ENCODE measurements around the gene PRR23E. TPM values are rescaled to one million over a fixed set of nuclear protein-coding genes. Genes with fewer than 3 reads are reported as not detected.

PRR23E gene
- total RNA-seq, 2 experiments from 2014 or later, result not detected

GRCh38 chr3:127172781-127173515 is 20.0 kb upstream of the PRR23E start:
- H3K27ac Mint-ChIP-seq, result no peak overlapping the region
- H3K9me3 Mint-ChIP-seq, result peaks cover 2% of the 10 kb centered on the region
- no peak overlapping the region for H3K4me3 Mint-ChIP-seq
- H3K36me3 Mint-ChIP-seq, result no peaks in the 10 kb centered on the region
- no peaks in the 10 kb centered on the region for H3K4me1 Mint-ChIP-seq
- peaks cover 19% of the 10 kb centered on the region for H3K27me3 Mint-ChIP-seq
- no peak for DNase-seq

- Mint-ChIP-seq H3K4me1 (no peaks in the 10 kb centered on the region), H3K27me3 (peaks cover 19% of the 10 kb centered on the region), H3K9me3 (peaks cover 2% of the 10 kb centered on the region), H3K36me3 (no peaks in the 10 kb centered on the region), H3K27ac (no peak overlapping the region), H3K4me3 (no peak overlapping the region)
- no peak for DNase-seq
Measured at GRCh38 chr3:127173516-127174166, 19.3 kb upstream of the PRR23E start.

- Mint-ChIP-seq H3K9me3 (peaks cover 5% of the 10 kb centered on the region), H3K27ac (no peak overlapping the region), H3K4me3 (no peak overlapping the region), H3K36me3 (no peaks in the 10 kb centered on the region), H3K4me1 (no peaks in the 10 kb centered on the region), H3K27me3 (peaks cover 19% of the 10 kb centered on the region)
- DNase-seq, result no peak
Measured at GRCh38 chr3:127174284-127174683, 18.6 kb upstream of the PRR23E start.

GRCh38 chr3:127174715-127175140 is 18.2 kb upstream of the PRR23E start:
- peaks cover 17% of the 10 kb centered on the region for H3K27me3 Mint-ChIP-seq
- H3K27ac Mint-ChIP-seq, result no peak overlapping the region
- peaks cover 5% of the 10 kb centered on the region for H3K9me3 Mint-ChIP-seq
- no peaks in the 10 kb centered on the region for H3K36me3 Mint-ChIP-seq
- H3K4me1 Mint-ChIP-seq, result no peaks in the 10 kb centered on the region
- no peak for DNase-seq
- H3K4me3 Mint-ChIP-seq, result no peak overlapping the region

- Mint-ChIP-seq H3K27ac (no peak overlapping the region), H3K9me3 (peaks cover 5% of the 10 kb centered on the region), H3K36me3 (no peaks in the 10 kb centered on the region), H3K4me3 (no peak overlapping the region), H3K4me1 (no peaks in the 10 kb centered on the region), H3K27me3 (peaks cover 16% of the 10 kb centered on the region)
- no peak for DNase-seq
Measured at GRCh38 chr3:127175272-127175671, 17.7 kb upstream of the PRR23E start.

- H3K4me3 Mint-ChIP-seq, result no peak overlapping the region
- DNase-seq, result no peak
- no peaks in the 10 kb centered on the region for H3K4me1 Mint-ChIP-seq
- H3K27ac Mint-ChIP-seq, result no peak overlapping the region
- H3K9me3 Mint-ChIP-seq, result peaks cover 5% of the 10 kb centered on the region
- peaks cover 11% of the 10 kb centered on the region for H3K27me3 Mint-ChIP-seq
- no peaks in the 10 kb centered on the region for H3K36me3 Mint-ChIP-seq
Measured at GRCh38 chr3:127177226-127177625, 15.7 kb upstream of the PRR23E start.

- Mint-ChIP-seq H3K27me3 (peaks cover 7% of the 10 kb centered on the region), H3K4me3 (no peak overlapping the region), H3K4me1 (no peaks in the 10 kb centered on the region), H3K27ac (no peak overlapping the region), H3K9me3 (peaks cover 5% of the 10 kb centered on the region), H3K36me3 (no peaks in the 10 kb centered on the region)
- no peak for DNase-seq
Measured at GRCh38 chr3:127180859-127181258, 12.1 kb upstream of the PRR23E start.

- H3K36me3 Mint-ChIP-seq, result no peaks in the 10 kb centered on the region
- no peaks in the 10 kb centered on the region for H3K4me1 Mint-ChIP-seq
- H3K9me3 Mint-ChIP-seq, result peaks cover 5% of the 10 kb centered on the region
Measured at GRCh38 chr3:127182431-127182830, 10.5 kb upstream of the PRR23E start.

GRCh38 chr3:127182848-127183714 is 9.8 kb upstream of the PRR23E start:
- no peak for DNase-seq
- Mint-ChIP-seq H3K36me3 (no peaks in the 10 kb centered on the region), H3K27ac (no peak overlapping the region), H3K9me3 (peaks cover 4% of the 10 kb centered on the region), H3K4me1 (no peaks in the 10 kb centered on the region), H3K4me3 (no peak overlapping the region), H3K27me3 (peaks cover 7% of the 10 kb centered on the region)

More at GRCh38 chr3:127182431-127182830, 10.5 kb upstream of the PRR23E start:
- H3K27me3 Mint-ChIP-seq, result peaks cover 7% of the 10 kb centered on the region
- H3K27ac Mint-ChIP-seq, result no peak overlapping the region
- DNase-seq, result no peak
- H3K4me3 Mint-ChIP-seq, result no peak overlapping the region

GRCh38 chr3:127183931-127184869 is 8.7 kb upstream of the PRR23E start:
- Mint-ChIP-seq H3K4me1 (no peaks in the 10 kb centered on the region), H3K4me3 (no peak overlapping the region), H3K9me3 (peaks cover 8% of the 10 kb centered on the region), H3K27me3 (peaks cover 7% of the 10 kb centered on the region), H3K36me3 (no peaks in the 10 kb centered on the region), H3K27ac (no peak overlapping the region)
- DNase-seq, result no peak

GRCh38 chr3:127184870-127185216 is 8.1 kb upstream of the PRR23E start:
- no peak for DNase-seq
- Mint-ChIP-seq H3K36me3 (no peaks in the 10 kb centered on the region), H3K27ac (no peak overlapping the region), H3K9me3 (peaks cover 8% of the 10 kb centered on the region), H3K4me1 (no peaks in the 10 kb centered on the region), H3K27me3 (peaks cover 7% of the 10 kb centered on the region), H3K4me3 (no peak overlapping the region)

GRCh38 chr3:127185268-127185667 is 7.7 kb upstream of the PRR23E start:
- no peaks in the 10 kb centered on the region for H3K36me3 Mint-ChIP-seq
- H3K4me1 Mint-ChIP-seq, result no peaks in the 10 kb centered on the region
- peaks cover 7% of the 10 kb centered on the region for H3K27me3 Mint-ChIP-seq
- H3K27ac Mint-ChIP-seq, result no peak overlapping the region
- peaks cover 8% of the 10 kb centered on the region for H3K9me3 Mint-ChIP-seq
- DNase-seq, result no peak
- H3K4me3 Mint-ChIP-seq, result no peak overlapping the region

GRCh38 chr3:127185962-127186674 is 6.8 kb upstream of the PRR23E start:
- Mint-ChIP-seq H3K36me3 (no peaks in the 10 kb centered on the region), H3K27me3 (peaks cover 7% of the 10 kb centered on the region), H3K4me1 (no peaks in the 10 kb centered on the region), H3K4me3 (no peak overlapping the region), H3K27ac (no peak overlapping the region), H3K9me3 (peaks cover 8% of the 10 kb centered on the region)
- no peak for DNase-seq

GRCh38 chr3:127187316-127187715 is 5.6 kb upstream of the PRR23E start:
- Mint-ChIP-seq H3K36me3 (no peaks in the 10 kb centered on the region), H3K4me1 (no peaks in the 10 kb centered on the region), H3K4me3 (no peak overlapping the region), H3K27me3 (peaks cover 7% of the 10 kb centered on the region), H3K9me3 (peaks cover 8% of the 10 kb centered on the region), H3K27ac (no peak overlapping the region)
- DNase-seq, result no peak

Data from activated naive CD8-positive, alpha-beta T cell treated with anti-CD3 and anti-CD28 coated beads for 36 hours (primary cell).